A549 (cell line): ENCODE data around the gene ALKBH2. TPM values are rescaled to one million over a fixed set of nuclear protein-coding genes. Genes with fewer than 3 reads are reported as not detected.

ENCODE experiments used
- ATAC-seq, 2 experiments: fragments of 200-7000 bp in 1 of 2; fragments of >200 bp in 1 of 2; cut with Nextera tagmentation in 1 of 2; cut with Tn5 transposase in 1 of 2; 3 replicates each; pipeline versions ENCODE4 v1.8.0 to v1.9.1; 2018 to 2020; ENCODE audit warnings: mild to moderate bottlenecking in 1 of 2, moderate library complexity in 1 of 2
- CTCF ChIA-PET: fragments of 300-600 bp; sonication (Branson Sonifier 250); formaldehyde crosslinking; extraction: SDS; loops from one replicate; lab custom pipeline; 2021; ENCODE audit warnings: antibody characterized with exemption, inconsistent platforms; lab: Yijun Ruan, JAX
- POLR2A ChIA-PET: fragments of 350-600 bp; formaldehyde crosslinking; extraction: SDS; loops from one replicate; lab custom pipeline; 2021; ENCODE audit warnings: antibody characterized with exemption, inconsistent platforms; lab: Yijun Ruan, JAX
- DNase-seq, 2 experiments: peaks; one replicate each; pipeline versions ENCODE4 v3.0.0 to v3.0.0-alpha.2; 2011 to 2016; ENCODE audit warnings: low read depth in 1 of 2, low spot score in 1 of 2
- FAIRE-seq: peaks from 2 replicates; lab custom pipeline; 2011; peaks lifted over from hg19 to GRCh38; lab: Jason Lieb, UNC
- H3K27ac ChIP-seq, 2 experiments: fragments of >200 bp; sonication (Bioruptor Twin); formaldehyde crosslinking; 3 replicates each; pipeline ENCODE4 v1.5.1; 2016 to 2017
- H3K4me1 ChIP-seq: fragments of >200 bp; sonication (Bioruptor Twin); formaldehyde crosslinking; 3 replicates; pipeline ENCODE4 v1.6.1; 2016
- H3K4me2 ChIP-seq: fragments of >200 bp; sonication (Bioruptor Twin); formaldehyde crosslinking; 3 replicates; pipeline ENCODE4 v1.6.1; 2016
- H3K4me3 ChIP-seq: fragments of >200 bp; sonication (Bioruptor Twin); formaldehyde crosslinking; 3 replicates; pipeline ENCODE4 v1.5.1; 2016
- H3K9me3 ChIP-seq: fragments of >200 bp; sonication (Bioruptor Twin); formaldehyde crosslinking; 3 replicates; pipeline ENCODE4 v1.6.1; 2016
- BCL3 ChIP-seq: fragments of >200 bp; sonication (Bioruptor Twin); formaldehyde crosslinking; IDR thresholded peaks from 3 replicates; pipeline ENCODE4 v1.6.1; 2016
- BHLHE40 ChIP-seq: IDR thresholded peaks from 2 replicates; pipeline ENCODE4 v1.6.1; 2012; ENCODE audit warnings: low read depth, low read length, inconsistent platforms
- CBX2 ChIP-seq: fragments of 200-600 bp; sonication (generic); IDR thresholded peaks from 2 replicates; pipeline ENCODE4 v1.6.1; 2016; ENCODE audit warnings: low read depth, mild to moderate bottlenecking, borderline replicate concordance
- CHD4 ChIP-seq: fragments of 200-600 bp; sonication (generic); IDR thresholded peaks from 2 replicates; pipeline ENCODE4 v1.6.1; 2016; ENCODE audit warnings: antibody characterized with exemption, mild to moderate bottlenecking, borderline replicate concordance
- E2F6 ChIP-seq: IDR thresholded peaks from 2 replicates; pipeline ENCODE4 v1.6.1; 2012; ENCODE audit warnings: low read depth, borderline replicate concordance
- HOXB5 ChIP-seq: fragments of 250-450 bp; sonication (Bioruptor Pico); IDR thresholded peaks from 2 replicates; pipeline ENCODE4 v1.5.0; 2020; ENCODE audit warnings: mild to moderate bottlenecking, moderate library complexity
- JUN ChIP-seq, 2 experiments: fragments of >200 bp; sonication (Bioruptor Twin); formaldehyde crosslinking; IDR thresholded peaks; 2 replicates in 1 of 2; 3 replicates in 1 of 2; pipeline ENCODE4 v1.6.1; 2016 to 2017
- JUNB ChIP-seq: fragments of >200 bp; sonication (Bioruptor Twin); formaldehyde crosslinking; IDR thresholded peaks from 2 replicates; pipeline ENCODE4 v1.6.1; 2016
- KDM1A ChIP-seq: fragments of 200-600 bp; sonication (generic); IDR thresholded peaks from 2 replicates; pipeline ENCODE4 v1.6.1; 2016; ENCODE audit warnings: low read depth, mild to moderate bottlenecking
- KDM5A ChIP-seq: fragments of 200-600 bp; sonication (generic); IDR thresholded peaks from 2 replicates; pipeline ENCODE4 v1.6.1; 2016; ENCODE audit warnings: antibody characterized with exemption, mild to moderate bottlenecking
- MAX ChIP-seq: IDR thresholded peaks from 2 replicates; pipeline ENCODE4 v1.6.1; 2012
- PBX3 ChIP-seq: IDR thresholded peaks from 2 replicates; pipeline ENCODE4 v1.6.1; 2012
- PHF8 ChIP-seq: fragments of 200-600 bp; sonication (generic); IDR thresholded peaks from 2 replicates; pipeline ENCODE4 v1.6.1; 2016; ENCODE audit warnings: low read depth, mild to moderate bottlenecking, antibody characterized with exemption, moderate library complexity, borderline replicate concordance
- POLR2AphosphoS2 ChIP-seq: conservative IDR thresholded peaks from 2 replicates; pipeline ENCODE4 v1.6.1; 2012; ENCODE audit warnings: low read length, improper control_type of control experiment, inconsistent platforms
- RAD21 ChIP-seq, 2 experiments: fragments of >200 bp in 1 of 2; sonication (Bioruptor Twin) in 1 of 2; formaldehyde crosslinking in 1 of 2; IDR thresholded peaks in 1 of 2; conservative IDR thresholded peaks in 1 of 2; 2 replicates in 1 of 2; 3 replicates in 1 of 2; pipeline ENCODE4 v1.6.1; 2012 to 2018; ENCODE audit warnings: inconsistent platforms in 1 of 2
- RARB ChIP-seq: fragments of 250-450 bp; sonication (Bioruptor Pico); IDR thresholded peaks from 2 replicates; pipeline ENCODE4 v1.8.0; 2021; ENCODE audit warnings: mild to moderate bottlenecking, moderate library complexity
- ZC3H11A ChIP-seq: fragments of 450-650 bp; IDR thresholded peaks from 2 replicates; pipeline ENCODE4 v1.6.1; 2014; ENCODE audit warnings: antibody characterized with exemption, mild to moderate bottlenecking
- ZFP36 ChIP-seq: fragments of 450-650 bp; IDR thresholded peaks from 2 replicates; pipeline ENCODE4 v1.6.1; 2014; ENCODE audit warnings: borderline replicate concordance; ENCODE audit not compliant: partially characterized antibody
- WGBS: methylation state at CpG from one replicate; pipeline ENCODE4 v1.1.6; 2017; ENCODE audit errors: missing lambda C conversion rate; 5-methylcytosine and 5-hydroxymethylcytosine counted together
- polyA plus RNA-seq, 4 experiments: library from polyadenylated mRNA; depleted of rRNA in 3 of 4; stranded (reverse); fragments of >200 nt; fragmentation: RNase III in 1 of 4; extraction: RNeasy Plus Mini Kit Qiagen cat#74134 plus additional on column Dnase treatment in 1 of 4; gene quantifications; 2 replicates in 3 of 4; 3 replicates in 1 of 4; pipeline ENCODE4 v1.2.3, GENCODE V29; 2011 to 2017
- TF ChIP-seq, protein P1 (sequence below): fragments of 150-350 bp; IDR thresholded peaks from 2 replicates; pipeline ENCODE4 v1.6.1; 2014; ENCODE audit warnings: low read depth, mild to moderate bottlenecking, low read length
- TF ChIP-seq, protein P2 (sequence below): fragments of 200-600 bp; sonication (generic); IDR thresholded peaks from 2 replicates; pipeline ENCODE4 v1.6.1; 2016; ENCODE audit warnings: antibody characterized with exemption, mild to moderate bottlenecking, moderate library complexity

Gene ALKBH2
- polyA plus RNA-seq, 2 of the 4 experiments (the other 2 are of a cell fraction), result 53.9 to 57.7 TPM

DNA sequence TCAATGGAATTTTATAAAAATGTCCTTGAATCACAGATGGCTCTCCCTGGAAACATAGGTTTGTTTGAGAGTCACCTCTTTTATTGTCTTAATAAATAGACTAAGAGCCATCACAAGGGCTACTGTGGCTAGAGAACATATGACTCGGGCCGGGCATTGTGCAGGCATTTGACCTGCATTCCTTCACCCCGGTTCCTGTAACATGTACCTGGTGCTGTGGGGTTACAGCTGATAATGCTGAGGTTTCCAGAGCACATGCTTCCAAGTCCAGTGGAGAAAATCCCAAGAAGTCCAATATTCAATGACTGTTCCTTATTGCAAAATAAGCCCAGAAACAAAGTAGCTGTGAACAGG, 22.1 kb upstream of the ALKBH2 start:
- WGBS, result 92% methylated on average over 3 of the region's 3 CpGs
- POLR2A ChIA-PET, result no interaction called here
- H3K9me3 ChIP-seq, result no peaks in the 10 kb centered on the region
- peaks cover 8% of the 10 kb centered on the region for H3K4me1 ChIP-seq
- H3K4me2 ChIP-seq, result no peak overlapping the region
- ATAC-seq, result no peak
- no peak for DNase-seq
- CTCF ChIA-PET, result interaction anchor here (1.0 to 1.5 kb wide), 3 partner anchors 14 to 264 kb away, joined by 3 to 4 read pairs (median 3); no protein-coding TSS in a partner anchor
- no peak overlapping the region for H3K4me3 ChIP-seq
- H3K27ac ChIP-seq, result no peak overlapping the region; a peak in 1 of 6 replicates
- TF ChIP-seq, protein P1, sequence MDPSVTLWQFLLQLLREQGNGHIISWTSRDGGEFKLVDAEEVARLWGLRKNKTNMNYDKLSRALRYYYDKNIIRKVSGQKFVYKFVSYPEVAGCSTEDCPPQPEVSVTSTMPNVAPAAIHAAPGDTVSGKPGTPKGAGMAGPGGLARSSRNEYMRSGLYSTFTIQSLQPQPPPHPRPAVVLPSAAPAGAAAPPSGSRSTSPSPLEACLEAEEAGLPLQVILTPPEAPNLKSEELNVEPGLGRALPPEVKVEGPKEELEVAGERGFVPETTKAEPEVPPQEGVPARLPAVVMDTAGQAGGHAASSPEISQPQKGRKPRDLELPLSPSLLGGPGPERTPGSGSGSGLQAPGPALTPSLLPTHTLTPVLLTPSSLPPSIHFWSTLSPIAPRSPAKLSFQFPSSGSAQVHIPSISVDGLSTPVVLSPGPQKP, result no peak
- no peak for TF ChIP-seq E2F6
- no peak for TF ChIP-seq PHF8
- no peak for TF ChIP-seq RARB (CRISPR knock-in tag)
- no peak for TF ChIP-seq KDM1A
- TF ChIP-seq POLR2AphosphoS2, result no peak
- TF ChIP-seq, protein P2, sequence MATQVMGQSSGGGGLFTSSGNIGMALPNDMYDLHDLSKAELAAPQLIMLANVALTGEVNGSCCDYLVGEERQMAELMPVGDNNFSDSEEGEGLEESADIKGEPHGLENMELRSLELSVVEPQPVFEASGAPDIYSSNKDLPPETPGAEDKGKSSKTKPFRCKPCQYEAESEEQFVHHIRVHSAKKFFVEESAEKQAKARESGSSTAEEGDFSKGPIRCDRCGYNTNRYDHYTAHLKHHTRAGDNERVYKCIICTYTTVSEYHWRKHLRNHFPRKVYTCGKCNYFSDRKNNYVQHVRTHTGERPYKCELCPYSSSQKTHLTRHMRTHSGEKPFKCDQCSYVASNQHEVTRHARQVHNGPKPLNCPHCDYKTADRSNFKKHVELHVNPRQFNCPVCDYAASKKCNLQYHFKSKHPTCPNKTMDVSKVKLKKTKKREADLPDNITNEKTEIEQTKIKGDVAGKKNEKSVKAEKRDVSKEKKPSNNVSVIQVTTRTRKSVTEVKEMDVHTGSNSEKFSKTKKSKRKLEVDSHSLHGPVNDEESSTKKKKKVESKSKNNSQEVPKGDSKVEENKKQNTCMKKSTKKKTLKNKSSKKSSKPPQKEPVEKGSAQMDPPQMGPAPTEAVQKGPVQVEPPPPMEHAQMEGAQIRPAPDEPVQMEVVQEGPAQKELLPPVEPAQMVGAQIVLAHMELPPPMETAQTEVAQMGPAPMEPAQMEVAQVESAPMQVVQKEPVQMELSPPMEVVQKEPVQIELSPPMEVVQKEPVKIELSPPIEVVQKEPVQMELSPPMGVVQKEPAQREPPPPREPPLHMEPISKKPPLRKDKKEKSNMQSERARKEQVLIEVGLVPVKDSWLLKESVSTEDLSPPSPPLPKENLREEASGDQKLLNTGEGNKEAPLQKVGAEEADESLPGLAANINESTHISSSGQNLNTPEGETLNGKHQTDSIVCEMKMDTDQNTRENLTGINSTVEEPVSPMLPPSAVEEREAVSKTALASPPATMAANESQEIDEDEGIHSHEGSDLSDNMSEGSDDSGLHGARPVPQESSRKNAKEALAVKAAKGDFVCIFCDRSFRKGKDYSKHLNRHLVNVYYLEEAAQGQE, result no peak
- TF ChIP-seq ZC3H11A, result no peak
- no peak for FAIRE-seq

- H3K4me3 ChIP-seq, result no peak overlapping the region
- DNase-seq (no peak), ATAC-seq (no peak), FAIRE-seq (no peak)
- H3K4me2 ChIP-seq, result no peak overlapping the region
- no peak overlapping the region; a peak in 1 of 6 replicates for H3K27ac ChIP-seq
- CTCF ChIA-PET, result interaction anchor here (1.0 to 4.2 kb wide), 7 partner anchors 13 to 278 kb away, joined by 3 to 58 read pairs (median 3); no protein-coding TSS in a partner anchor
- POLR2A ChIA-PET, result no interaction called here
- H3K9me3 ChIP-seq, result no peaks in the 10 kb centered on the region
- TF ChIP-seq CHD4 (no peak), ZC3H11A (no peak), KDM5A (no peak), PBX3 (no peak), BCL3 (no peak), JUN (IDR thresholded peaks at IDR 0.05) (no peak), HOXB5 (CRISPR knock-in tag) (no peak), CBX2 (no peak), MAX (no peak), RAD21 (conservative IDR thresholded peaks at IDR 0.05 in 1 of 2, IDR thresholded peaks at IDR 0.05 in 1 of 2) (no peak), JUNB (no peak), BHLHE40 (no peak), ZFP36 (no peak)
- peaks cover 11% of the 10 kb centered on the region for H3K4me1 ChIP-seq
- WGBS, result 49% methylated on average over 2 of the region's 2 CpGs
Measured at GRCh38 chr12:109114644-109115043, 21.4 kb upstream of the ALKBH2 start.
